HG03521 (cell line): Measurements from ENCODE around the gene CLEC4F.
"Not testable (repeated sequence)": the region's sequence is repeated elsewhere in the genome, so short reads cannot be mapped to it uniquely, and the experiment has no call there.

Source experiments
- ATAC-seq: cut with Tn5 transposase; IDR thresholded peaks from one replicate; pipeline ENCODE4 v1.9.1; 2021; ENCODE audit warnings: mild to moderate bottlenecking, moderate library complexity; ENCODE audit not compliant: unreplicated experiment

Gene CLEC4F

DNA sequence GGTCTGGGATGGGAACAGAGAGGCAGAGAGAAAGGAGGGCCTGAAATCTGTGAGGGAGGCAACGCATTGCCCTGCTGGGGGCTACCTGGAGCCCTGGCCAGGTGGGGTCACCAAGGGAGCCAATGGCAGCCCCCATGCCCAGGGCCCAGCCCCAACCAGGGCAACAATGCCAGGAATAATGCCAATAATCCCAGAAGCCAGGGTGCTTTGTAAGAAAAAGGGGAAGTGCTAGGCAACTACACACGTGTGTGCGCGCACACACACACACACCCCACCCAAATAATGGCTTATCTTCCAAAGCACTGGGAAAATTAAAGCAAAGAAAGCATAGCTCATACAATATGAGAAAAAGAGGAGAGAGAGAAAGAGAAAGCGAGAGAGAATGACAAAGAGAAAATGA is 7.0 kb upstream of the CLEC4F start:
- ATAC-seq: no peak

DNA sequence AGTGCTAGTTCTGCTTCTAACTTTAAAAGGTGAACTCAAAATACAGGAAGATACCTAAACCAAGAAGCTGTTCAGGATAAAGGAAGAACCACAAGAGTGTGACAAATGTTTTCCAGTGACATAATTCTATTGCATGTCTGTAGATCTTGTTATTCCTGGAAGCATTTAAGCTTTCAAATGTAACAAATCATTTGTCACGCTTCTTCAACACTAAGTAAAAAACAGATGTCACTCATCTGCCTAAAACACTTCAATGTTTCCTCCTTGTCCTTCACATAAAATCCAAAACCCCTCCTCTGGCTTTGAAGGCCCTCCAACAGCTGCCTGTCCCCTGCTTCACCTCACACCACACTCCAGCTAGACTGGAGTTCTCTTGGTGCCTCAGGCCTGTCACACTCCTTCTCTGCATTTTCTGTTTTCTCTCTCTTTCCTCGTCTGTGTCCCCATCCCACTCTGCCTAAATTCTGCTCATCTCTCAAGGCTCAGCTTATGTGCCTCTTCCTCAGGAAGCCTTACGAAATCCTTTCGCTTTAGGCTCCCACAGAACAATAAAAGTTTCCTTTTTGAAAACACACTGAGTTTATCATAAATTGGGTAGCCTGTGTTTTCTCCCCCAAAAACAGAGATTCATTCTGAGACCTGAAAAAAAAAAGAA is 6.4 kb upstream of the CLEC4F start:
- ATAC-seq: no peak

DNA sequence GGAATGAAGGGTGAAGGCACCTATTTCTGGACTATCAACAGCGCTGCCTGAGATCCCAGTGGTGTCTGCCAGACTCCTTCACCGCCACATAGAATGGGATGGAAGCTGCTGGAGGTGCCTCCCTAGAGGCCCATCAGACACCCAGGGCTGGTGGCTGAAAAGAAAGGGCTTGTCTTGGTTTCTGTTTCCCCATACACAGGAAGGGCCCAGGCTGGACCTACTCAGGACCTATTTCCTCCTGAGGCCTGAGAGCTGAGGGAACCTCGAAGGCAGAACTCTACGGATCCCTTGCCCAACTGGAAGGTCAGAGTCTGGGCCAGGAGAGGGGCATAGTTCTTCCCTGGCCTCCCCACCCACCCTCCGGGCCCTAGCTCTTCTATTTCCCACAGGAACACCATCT is 2.9 kb upstream of the CLEC4F start:
- no peak for ATAC-seq

DNA sequence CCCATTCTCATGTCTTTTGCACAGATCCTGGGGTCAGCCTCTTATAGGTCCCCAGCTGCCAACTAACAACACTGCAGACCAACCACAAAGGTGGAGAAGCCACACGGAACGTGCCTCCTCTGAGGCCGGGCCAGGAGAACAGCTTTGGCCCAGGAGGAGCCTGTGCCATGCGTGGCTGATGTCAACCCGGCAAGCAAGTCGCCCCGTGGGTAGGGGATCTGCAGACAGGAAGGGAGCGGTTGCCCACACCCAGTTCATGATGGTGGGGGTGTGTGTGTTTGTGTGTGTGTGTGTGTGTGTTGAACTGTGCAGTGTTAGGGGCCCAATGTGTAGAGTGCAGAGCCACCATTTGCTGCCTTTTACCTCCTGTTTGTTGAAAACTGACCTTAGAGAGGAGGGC is 2.4 kb upstream of the CLEC4F start:
- no peak for ATAC-seq

DNA sequence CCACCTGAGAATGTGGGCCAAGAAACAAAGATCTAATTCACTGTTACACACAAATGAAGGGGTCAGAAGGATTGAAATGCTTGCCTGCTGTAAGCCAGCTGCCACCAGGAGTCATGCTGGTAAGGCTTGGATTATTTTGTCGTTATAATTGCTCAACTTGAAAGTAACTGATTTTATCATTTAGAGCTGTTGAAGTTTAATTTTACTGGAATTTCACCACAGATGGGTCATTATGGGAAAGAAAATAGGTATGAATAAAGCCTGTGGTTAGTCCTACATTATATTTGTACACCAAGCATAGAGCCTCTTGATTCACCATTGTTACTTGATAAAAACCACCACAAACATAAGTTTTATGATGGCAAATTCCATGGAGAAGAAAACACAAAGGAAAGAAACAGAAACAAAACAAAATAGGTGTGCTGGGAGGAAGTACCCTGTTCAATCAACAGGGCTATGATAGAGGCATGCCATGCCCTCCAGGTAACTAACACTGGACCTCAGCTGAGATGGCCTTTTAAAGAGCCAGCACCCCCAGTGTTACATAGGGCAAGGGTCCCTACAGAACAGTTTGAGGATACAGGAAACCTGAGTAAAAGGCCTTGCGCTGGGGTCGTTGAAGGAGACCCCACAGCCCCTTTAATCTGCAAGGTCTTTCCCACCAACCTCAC is 3.0 kb downstream of the CLEC4F start:
- no peak for ATAC-seq

- no peak for ATAC-seq
Observed at GRCh38 chr2:70816726-70817125, 3.7 kb downstream of the CLEC4F start.

- ATAC-seq: no peak
Observed at GRCh38 chr2:70808983-70809958, 11.1 kb downstream of the CLEC4F start.

DNA sequence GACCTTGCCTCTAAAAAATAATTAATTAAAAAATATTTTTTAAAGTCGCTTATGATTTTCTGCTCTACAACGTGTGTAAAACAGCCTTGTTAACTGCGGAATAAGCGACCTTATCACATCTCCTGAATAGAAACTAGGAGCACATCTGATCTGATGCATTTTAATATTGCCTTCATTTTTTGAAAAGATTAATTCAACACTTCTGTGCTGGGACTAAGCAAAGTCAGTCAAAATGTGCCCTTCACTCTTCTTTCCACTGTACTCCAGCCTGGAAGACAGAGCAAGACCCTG is 12.6 kb downstream of the CLEC4F start:
- ATAC-seq: no peak

- ATAC-seq: no peak
Observed at GRCh38 chr2:70807102-70807827, 13.1 kb downstream of the CLEC4F start.

DNA sequence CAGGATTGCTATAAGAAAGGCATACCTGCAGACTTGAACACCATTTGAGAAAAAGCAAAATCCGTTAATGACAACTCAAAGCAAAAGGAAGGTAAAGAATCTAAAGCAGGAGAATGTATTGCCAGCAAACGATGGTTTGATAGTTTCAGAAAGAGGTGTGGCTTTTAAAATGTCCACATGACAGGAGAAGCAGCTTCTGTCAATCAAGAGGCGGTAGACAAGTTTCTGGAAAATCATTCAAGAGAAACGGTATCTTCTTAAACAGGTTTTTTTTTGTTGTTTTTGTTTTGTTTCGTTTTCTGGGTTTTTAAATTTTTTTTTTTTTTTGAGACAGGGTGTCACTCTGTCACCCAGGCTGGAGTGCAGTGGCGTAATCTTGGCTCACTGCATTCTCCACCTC is 13.8 kb downstream of the CLEC4F start:
- ATAC-seq: no peak

- ATAC-seq: no peak
Observed at GRCh38 chr2:70806013-70806412, 14.4 kb downstream of the CLEC4F start.

DNA sequence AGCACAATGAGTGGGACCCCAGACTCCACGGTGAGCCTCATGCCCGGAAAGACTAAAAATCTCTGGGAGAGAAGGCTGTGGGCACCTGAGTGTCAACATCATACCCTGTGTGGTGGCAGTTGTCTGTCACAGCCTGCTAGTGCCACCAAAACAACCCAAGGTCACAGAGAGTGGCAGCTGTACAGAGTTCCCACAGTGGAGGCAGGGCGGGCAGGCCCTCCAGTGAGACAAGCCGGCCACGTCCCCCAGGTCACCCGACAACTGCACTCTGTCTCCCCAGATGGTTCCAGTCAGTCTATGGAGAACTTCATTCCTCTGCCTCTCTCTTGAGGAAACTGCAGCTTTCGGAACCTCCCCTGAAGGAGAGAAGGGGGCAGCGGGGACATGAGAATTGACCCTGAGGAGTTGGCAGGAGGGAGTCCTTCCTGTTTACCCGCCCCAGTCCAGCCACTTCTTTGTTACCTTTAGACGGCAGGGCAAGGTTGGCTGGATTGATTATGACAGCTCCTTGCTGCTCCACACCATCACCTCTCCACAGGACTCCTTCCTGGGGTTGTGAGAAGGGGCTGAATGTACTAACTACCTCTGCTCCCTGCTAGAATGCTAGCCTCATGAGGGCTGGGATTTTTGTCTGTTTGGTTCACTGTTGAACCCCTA is 18.7 kb downstream of the CLEC4F start:
- ATAC-seq: no peak

- ATAC-seq: no peak
Observed at GRCh38 chr2:70799706-70800105, 20.7 kb downstream of the CLEC4F start.

- ATAC-seq: not testable (repeated sequence)
Observed at GRCh38 chr2:70797996-70798395, 22.4 kb downstream of the CLEC4F start.

GRCh38 chr2:70797506-70797905 is 22.9 kb downstream of the CLEC4F start:
- ATAC-seq: no peak

DNA sequence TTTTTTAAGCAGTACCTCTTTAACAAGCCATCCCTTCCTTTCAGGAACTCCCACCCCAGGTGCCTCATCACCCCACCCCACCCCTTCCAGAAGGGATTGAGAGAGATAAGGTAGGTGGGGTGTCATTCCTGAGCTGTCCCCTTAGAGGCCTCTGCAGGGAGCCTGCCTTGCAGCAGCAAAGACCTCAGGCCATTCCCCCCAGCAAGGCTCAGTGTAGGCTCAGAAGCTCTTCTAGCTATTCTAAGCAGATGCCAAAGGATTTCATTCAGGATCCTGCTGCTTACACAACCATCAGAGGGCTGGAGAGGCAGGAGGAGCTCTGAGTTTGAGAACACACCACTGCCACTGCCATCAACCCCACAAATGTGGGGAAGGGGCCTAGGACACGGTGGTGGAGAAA is 24.1 kb downstream of the CLEC4F start:
- ATAC-seq: no peak

- no peak for ATAC-seq
Observed at GRCh38 chr2:70795164-70795995, 25.0 kb downstream of the CLEC4F start.

DNA sequence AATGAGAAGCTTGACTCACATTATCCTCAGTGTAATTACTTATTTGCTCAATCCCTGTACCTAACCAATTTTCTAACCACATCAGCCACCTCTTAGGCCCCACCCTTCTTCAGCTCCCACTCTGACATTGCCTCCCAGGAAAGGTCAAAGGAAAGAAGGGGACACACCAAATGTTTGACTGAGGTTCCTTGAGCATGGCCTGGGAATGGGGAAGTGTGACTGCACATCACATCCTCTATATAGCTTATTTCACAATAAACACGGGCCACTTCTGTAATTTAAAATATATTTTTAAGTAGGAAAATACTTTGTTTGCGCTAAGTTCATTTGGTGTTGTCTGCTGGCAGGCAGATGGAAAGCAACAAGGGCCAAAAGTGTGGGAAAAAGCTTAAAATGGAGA is 26.9 kb downstream of the CLEC4F start:
- no peak for ATAC-seq

DNA sequence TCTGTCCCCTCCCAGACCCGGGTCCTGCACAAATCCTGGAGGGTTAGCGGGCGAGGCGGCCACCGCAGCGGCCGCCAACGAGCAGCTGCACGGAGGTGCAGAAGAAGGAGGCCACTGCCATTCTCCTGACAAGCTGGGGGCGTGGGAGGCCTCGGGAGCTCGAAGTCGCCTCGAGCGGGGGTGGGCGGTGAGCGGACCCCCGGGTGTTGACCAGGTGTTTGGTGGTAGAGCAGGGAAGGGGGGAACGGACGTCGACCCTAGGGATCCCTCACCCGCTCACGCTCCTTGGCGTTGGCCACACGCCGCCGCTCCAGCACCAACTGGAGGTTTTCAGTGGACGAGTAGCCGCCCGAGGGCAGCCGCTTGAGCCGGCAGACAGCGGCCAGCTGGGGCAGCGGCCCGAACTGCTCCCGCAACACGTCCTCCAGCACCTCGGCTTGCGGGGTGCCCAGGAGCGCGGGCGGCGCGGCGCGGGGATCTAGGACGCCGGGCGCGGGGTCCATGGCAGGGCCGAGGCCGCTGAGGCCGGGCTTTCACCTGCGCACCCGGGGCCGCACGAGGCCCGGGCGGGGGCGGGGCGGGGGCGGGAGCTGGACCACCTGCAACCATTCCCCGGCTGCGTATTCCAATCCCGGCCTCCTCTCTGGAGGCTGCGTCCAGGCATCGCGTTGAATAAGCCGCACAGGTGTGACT is 30.1 kb downstream of the CLEC4F start, which contains the start of gene FIGLA:
Gene FIGLA, minus strand, starts transcription at position 508 of the 693 bp plus-strand sequence. Its CDS starts 5 bp downstream, at position 503.
- ATAC-seq: no peak
